DOHH2 (cell line): ENCODE measurements around the gene NRL.

Experiments used
- H3F3A ChIP-seq: fragments of 200-600 bp; sonication (generic), shearing (Covaris generic); 2 replicates; pipeline ENCODE4 v1.6.0; 2016; ENCODE audit warnings: antibody characterized with exemption, mild to moderate bottlenecking; ENCODE audit not compliant: control insufficient read depth, insufficient read depth
- H3K27ac ChIP-seq: fragments of 200-600 bp; sonication (generic); 2 replicates; pipeline ENCODE4 v1.5.1; 2014; ENCODE audit warnings: low read depth, mild to moderate bottlenecking, low read length, moderate library complexity
- H3K27me3 ChIP-seq: fragments of 200-600 bp; sonication (generic); 2 replicates; pipeline ENCODE4 v1.6.1; 2014; ENCODE audit warnings: mild to moderate bottlenecking, low read length, mixed read lengths; ENCODE audit not compliant: control insufficient read depth
- H3K36me3 ChIP-seq: fragments of 200-600 bp; sonication (generic); 2 replicates; pipeline ENCODE4 v1.6.1; 2014; ENCODE audit warnings: mild to moderate bottlenecking, low read length, moderate library complexity, mixed read lengths; ENCODE audit not compliant: control insufficient read depth
- H3K4me1 ChIP-seq: fragments of 200-600 bp; sonication (generic); 2 replicates; pipeline ENCODE4 v1.6.1; 2014; ENCODE audit warnings: mild to moderate bottlenecking, low read length, mixed read lengths; ENCODE audit not compliant: control insufficient read depth
- H3K4me2 ChIP-seq: fragments of 200-600 bp; sonication (generic); 2 replicates; pipeline ENCODE4 v1.6.0; 2014; ENCODE audit warnings: mild to moderate bottlenecking, low read length, moderate library complexity
- H3K4me3 ChIP-seq: fragments of 200-600 bp; sonication (generic); 2 replicates; pipeline ENCODE4 v1.5.1; 2014; ENCODE audit warnings: mild to moderate bottlenecking, low read length, mixed read lengths
- H3K79me2 ChIP-seq: fragments of 200-600 bp; sonication (generic); 2 replicates; pipeline ENCODE4 v1.6.1; 2014; ENCODE audit warnings: mild to moderate bottlenecking, low read length, mixed read lengths; ENCODE audit not compliant: control insufficient read depth
- H3K9me2 ChIP-seq: fragments of 200-600 bp; sonication (generic); replicated peaks from 2 replicates; pipeline ENCODE4 v1.6.1; 2014; ENCODE audit warnings: mild to moderate bottlenecking, low read length, mixed read lengths; ENCODE audit not compliant: control insufficient read depth
- H3K9me3 ChIP-seq: fragments of 200-600 bp; sonication (generic); 2 replicates; pipeline ENCODE4 v1.6.1; 2014; ENCODE audit warnings: antibody characterized with exemption, low read length, mixed read lengths; ENCODE audit not compliant: control insufficient read depth, insufficient read depth
- H4K20me1 ChIP-seq: fragments of 200-600 bp; sonication (generic); 2 replicates; pipeline ENCODE4 v1.6.0; 2014; ENCODE audit warnings: low read depth, mild to moderate bottlenecking, antibody characterized with exemption, low read length, moderate library complexity; ENCODE audit not compliant: control insufficient read depth, insufficient read depth
- CTCF ChIP-seq: fragments of 200-600 bp; sonication (generic); IDR thresholded peaks from one replicate; pipeline ENCODE4 v1.5.1; 2014; ENCODE audit warnings: antibody characterized with exemption, mild to moderate bottlenecking, low read depth, low read length; ENCODE audit not compliant: poor library complexity, severe bottlenecking
- EZH2phosphoT487 ChIP-seq: fragments of 200-600 bp; sonication (generic); IDR thresholded peaks from 2 replicates; pipeline ENCODE4 v1.6.1; 2017; ENCODE audit warnings: borderline replicate concordance, mild to moderate bottlenecking, antibody characterized with exemption, low read length, moderate library complexity, mixed read lengths

NRL gene

GRCh38 chr14:24086193-24086955 lies 28.4 kb downstream of the NRL start:
- no peak for TF ChIP-seq CTCF
- no peak for TF ChIP-seq EZH2phosphoT487
- Histone ChIP-seq H3K4me1 (peaks cover 17% of the 10 kb centered on the region), H3F3A (no peaks in the 10 kb centered on the region), H3K9me3 (no peaks in the 10 kb centered on the region), H3K27me3 (no peaks in the 10 kb centered on the region), H3K36me3 (no peaks in the 10 kb centered on the region), H3K9me2 (no peaks in the 10 kb centered on the region), H4K20me1 (no peaks in the 10 kb centered on the region), H3K79me2 (no peaks in the 10 kb centered on the region), H3K27ac (no peak overlapping the region), H3K4me3 (no peak overlapping the region), H3K4me2 (no peak overlapping the region)

GRCh38 chr14:24085215-24085614 lies 29.5 kb downstream of the NRL start:
- H3K79me2 ChIP-seq: no peaks in the 10 kb centered on the region
- no peak overlapping the region for H3K4me2 ChIP-seq
- H3K4me1 ChIP-seq: peaks cover 15% of the 10 kb centered on the region
- no peak overlapping the region for H3K4me3 ChIP-seq
- H3K27ac ChIP-seq: no peak overlapping the region
- TF ChIP-seq EZH2phosphoT487 (no peak), CTCF (no peak)
- no peaks in the 10 kb centered on the region for H3K9me3 ChIP-seq
- H3K9me2 ChIP-seq: no peaks in the 10 kb centered on the region
- H3K27me3 ChIP-seq: no peaks in the 10 kb centered on the region
- H3K36me3 ChIP-seq: no peaks in the 10 kb centered on the region
- H3F3A ChIP-seq: no peaks in the 10 kb centered on the region
- no peaks in the 10 kb centered on the region for H4K20me1 ChIP-seq

- H3K27me3 ChIP-seq: no peaks in the 10 kb centered on the region
- H3F3A ChIP-seq: no peaks in the 10 kb centered on the region
- H3K4me3 ChIP-seq: no peak overlapping the region
- H4K20me1 ChIP-seq: no peaks in the 10 kb centered on the region
- peaks cover 21% of the 10 kb centered on the region for H3K4me1 ChIP-seq
- no peaks in the 10 kb centered on the region for H3K9me3 ChIP-seq
- H3K36me3 ChIP-seq: no peaks in the 10 kb centered on the region
- no peaks in the 10 kb centered on the region for H3K79me2 ChIP-seq
- H3K27ac ChIP-seq: no peak overlapping the region
- no peak overlapping the region for H3K4me2 ChIP-seq
- no peaks in the 10 kb centered on the region for H3K9me2 ChIP-seq
- TF ChIP-seq CTCF: no peak
- no peak for TF ChIP-seq EZH2phosphoT487
Observed at GRCh38 chr14:24084440-24084839, 30.3 kb downstream of the NRL start.
